K562 (cell line): ENCODE measurements around the gene BSN. TPM values are rescaled to one million over a fixed set of nuclear protein-coding genes. Genes with fewer than 3 reads are reported as not detected.

Experiments
- DDX20 ChIP-seq: fragments of 450-650 bp; IDR thresholded peaks from 2 replicates; pipeline ENCODE4 v1.6.1; 2016; ENCODE audit warnings: missing genetic modification characterization, low read depth, mild to moderate bottlenecking, missing compliant biosample characterization, moderate library complexity
- DMBX1 ChIP-seq: fragments of 250-450 bp; sonication (Bioruptor Pico); IDR thresholded peaks from 2 replicates; pipeline ENCODE4 v1.8.0; 2022; ENCODE audit warnings: inconsistent platforms, mild to moderate bottlenecking, moderate library complexity, borderline replicate concordance
- HDAC1 ChIP-seq, 2 experiments: fragments of 450-650 bp; IDR thresholded peaks; 2 replicates each; pipeline ENCODE4 v1.6.1; 2016 to 2017; ENCODE audit warnings: inconsistent platforms in 1 of 2, mild to moderate bottlenecking in 1 of 2, moderate library complexity in 1 of 2
- LARP7 ChIP-seq: fragments of 450-650 bp; IDR thresholded peaks from 2 replicates; pipeline ENCODE4 v1.6.1; 2016
- MEF2D ChIP-seq: conservative IDR thresholded peaks from 2 replicates; pipeline ENCODE4 v1.6.1; 2016; ENCODE audit warnings: low read depth, missing genetic modification characterization, missing compliant biosample characterization
- PHTF2 ChIP-seq: fragments of 250-450 bp; sonication (Bioruptor Pico); IDR thresholded peaks from 2 replicates; pipeline ENCODE4 v1.5.0; 2021; ENCODE audit warnings: mild to moderate bottlenecking
- TEAD1 ChIP-seq, 2 experiments: fragments of 450-650 bp in 1 of 2; sonication (generic) in 1 of 2; formaldehyde crosslinking; IDR thresholded peaks; 2 replicates each; pipeline versions ENCODE4 v1.4.0 to v1.8.0; 2020 to 2022; ENCODE audit warnings: mild to moderate bottlenecking in 2 of 2, missing genetic modification reagents in 1 of 2
- ZEB2 ChIP-seq: fragments of 450-650 bp; IDR thresholded peaks from 2 replicates; pipeline ENCODE4 v1.6.1; 2016
- ZNF212 ChIP-seq: fragments of 450-650 bp; formaldehyde crosslinking; IDR thresholded peaks from 2 replicates; pipeline ENCODE4 v1.4.0; 2020; ENCODE audit warnings: mild to moderate bottlenecking
- ZNF324 ChIP-seq: fragments of 250-450 bp; sonication (Bioruptor Pico); IDR thresholded peaks from 2 replicates; pipeline ENCODE4 v1.4.0; 2020; ENCODE audit warnings: mild to moderate bottlenecking
- polyA plus RNA-seq, 8 experiments: library from polyadenylated mRNA; depleted of rRNA in 4 of 8; stranded (reverse) in 5 of 8; unstranded in 3 of 8; fragments of >200 nt; fragmentation: Nextera tagmentation in 2 of 8; fragmentation: Illumina TruSeq in 1 of 8; extraction: Ambion mirVana in 2 of 8; extraction: Trizol in 1 of 8; gene quantifications; 2 replicates each; pipeline versions ENCODE4 v1.2.1 to v1.2.3, GENCODE V29; 2011 to 2014; ENCODE audit warnings: inconsistent platforms in 1 of 8, missing spikeins in 1 of 8
- total RNA-seq, 7 experiments: library from RNA; depleted of rRNA in 6 of 7; stranded (reverse); fragments of >200 nt in 6 of 7; fragmentation: Illumina TruSeq in 2 of 7; extraction: Trizol in 2 of 7; gene quantifications; 2 replicates each; pipeline versions ENCODE4 v1.2.1 to v1.2.3, GENCODE V29; 2011 to 2021; ENCODE audit warnings: low replicate concordance in 1 of 7
- TF ChIP-seq, protein P1 (sequence below): fragments of 250-450 bp; sonication (Bioruptor Pico); IDR thresholded peaks from 2 replicates; pipeline ENCODE4 v1.4.0; 2020
- TF ChIP-seq, protein P2 (sequence below): IDR thresholded peaks from 2 replicates; pipeline ENCODE4 v1.6.1; 2011; ENCODE audit warnings: borderline replicate concordance, low read depth, mild to moderate bottlenecking, moderate library complexity, low read length; ENCODE audit not compliant: insufficient read depth, poor library complexity, severe bottlenecking
- TF ChIP-seq, protein P3 (sequence below): fragments of 450-650 bp; conservative IDR thresholded peaks from 2 replicates; pipeline ENCODE4 v1.6.1; 2016; ENCODE audit warnings: missing genetic modification characterization, low read depth, mild to moderate bottlenecking, missing compliant biosample characterization, moderate library complexity
- TF ChIP-seq, protein P4 (sequence below): sonication (generic); formaldehyde crosslinking; IDR thresholded peaks from 2 replicates; pipeline ENCODE4 v1.8.0; 2022; ENCODE audit warnings: mild to moderate bottlenecking, missing genetic modification reagents
- TF ChIP-seq, protein P5 (sequence below): fragments of 450-650 bp; formaldehyde crosslinking; IDR thresholded peaks from 2 replicates; pipeline ENCODE4 v1.4.0; 2022; ENCODE audit warnings: missing genetic modification characterization
- TF ChIP-seq, protein P6 (sequence below): sonication (generic); formaldehyde crosslinking; IDR thresholded peaks from 2 replicates; pipeline ENCODE4 v1.8.1; 2022; ENCODE audit warnings: missing genetic modification reagents

BSN gene
- total and polyA plus RNA-seq, 9 of the 15 experiments (the other 6 are each of a cell fraction or from before 2014, with no cell fraction given) = 0.03 to 1.5 (median 0.29) TPM

DNA sequence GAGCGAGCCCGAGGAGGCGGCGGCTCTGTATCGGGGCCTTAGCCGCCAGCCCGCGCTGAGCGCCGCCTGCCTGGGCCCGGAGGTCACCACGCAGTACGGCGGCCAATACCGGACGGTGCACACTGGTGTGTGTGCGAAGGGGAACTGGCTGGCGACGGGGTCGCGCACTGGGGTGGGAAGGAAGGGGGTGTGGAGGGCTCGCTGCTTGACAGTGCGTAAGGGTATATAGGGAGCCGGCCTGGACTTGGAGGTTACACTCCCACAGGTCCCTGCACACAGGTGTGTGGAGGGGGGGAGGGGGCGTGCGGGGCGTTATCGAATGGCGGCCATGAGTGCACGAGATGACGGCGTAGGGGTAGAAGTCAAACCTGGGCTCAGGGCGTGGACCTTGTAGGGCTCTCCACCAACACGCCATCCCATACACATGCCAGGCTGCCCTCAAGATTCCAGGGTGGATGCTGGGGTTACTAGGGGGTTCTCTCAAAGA lies 120.3 kb downstream of the BSN start (continued):
- TF ChIP-seq, protein P1, sequence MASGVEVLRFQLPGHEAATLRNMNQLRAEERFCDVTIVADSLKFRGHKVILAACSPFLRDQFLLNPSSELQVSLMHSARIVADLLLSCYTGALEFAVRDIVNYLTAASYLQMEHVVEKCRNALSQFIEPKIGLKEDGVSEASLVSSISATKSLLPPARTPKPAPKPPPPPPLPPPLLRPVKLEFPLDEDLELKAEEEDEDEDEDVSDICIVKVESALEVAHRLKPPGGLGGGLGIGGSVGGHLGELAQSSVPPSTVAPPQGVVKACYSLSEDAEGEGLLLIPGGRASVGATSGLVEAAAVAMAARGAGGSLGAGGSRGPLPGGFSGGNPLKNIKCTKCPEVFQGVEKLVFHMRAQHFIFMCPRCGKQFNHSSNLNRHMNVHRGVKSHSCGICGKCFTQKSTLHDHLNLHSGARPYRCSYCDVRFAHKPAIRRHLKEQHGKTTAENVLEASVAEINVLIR (CRISPR knock-in tag) = no peak
- TF ChIP-seq, protein P2, sequence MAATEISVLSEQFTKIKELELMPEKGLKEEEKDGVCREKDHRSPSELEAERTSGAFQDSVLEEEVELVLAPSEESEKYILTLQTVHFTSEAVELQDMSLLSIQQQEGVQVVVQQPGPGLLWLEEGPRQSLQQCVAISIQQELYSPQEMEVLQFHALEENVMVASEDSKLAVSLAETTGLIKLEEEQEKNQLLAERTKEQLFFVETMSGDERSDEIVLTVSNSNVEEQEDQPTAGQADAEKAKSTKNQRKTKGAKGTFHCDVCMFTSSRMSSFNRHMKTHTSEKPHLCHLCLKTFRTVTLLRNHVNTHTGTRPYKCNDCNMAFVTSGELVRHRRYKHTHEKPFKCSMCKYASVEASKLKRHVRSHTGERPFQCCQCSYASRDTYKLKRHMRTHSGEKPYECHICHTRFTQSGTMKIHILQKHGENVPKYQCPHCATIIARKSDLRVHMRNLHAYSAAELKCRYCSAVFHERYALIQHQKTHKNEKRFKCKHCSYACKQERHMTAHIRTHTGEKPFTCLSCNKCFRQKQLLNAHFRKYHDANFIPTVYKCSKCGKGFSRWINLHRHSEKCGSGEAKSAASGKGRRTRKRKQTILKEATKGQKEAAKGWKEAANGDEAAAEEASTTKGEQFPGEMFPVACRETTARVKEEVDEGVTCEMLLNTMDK = no peak
- TF ChIP-seq, protein P3, sequence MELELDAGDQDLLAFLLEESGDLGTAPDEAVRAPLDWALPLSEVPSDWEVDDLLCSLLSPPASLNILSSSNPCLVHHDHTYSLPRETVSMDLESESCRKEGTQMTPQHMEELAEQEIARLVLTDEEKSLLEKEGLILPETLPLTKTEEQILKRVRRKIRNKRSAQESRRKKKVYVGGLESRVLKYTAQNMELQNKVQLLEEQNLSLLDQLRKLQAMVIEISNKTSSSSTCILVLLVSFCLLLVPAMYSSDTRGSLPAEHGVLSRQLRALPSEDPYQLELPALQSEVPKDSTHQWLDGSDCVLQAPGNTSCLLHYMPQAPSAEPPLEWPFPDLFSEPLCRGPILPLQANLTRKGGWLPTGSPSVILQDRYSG (tag) = no peak
- peak in 1 of 2 experiments; percentile 89; a peak in 2 of 4 replicates for TF ChIP-seq HDAC1 (IDR thresholded peaks at IDR 0.05)
- no peak for TF ChIP-seq MEF2D (tag)
- TF ChIP-seq ZNF324 (CRISPR knock-in tag) = no peak
- TF ChIP-seq TEAD1 (CRISPR knock-in tag; IDR thresholded peaks at IDR 0.05) = peak in 1 of 2 experiments; percentile 77; a peak in 2 of 4 replicates
- TF ChIP-seq, protein P4, sequence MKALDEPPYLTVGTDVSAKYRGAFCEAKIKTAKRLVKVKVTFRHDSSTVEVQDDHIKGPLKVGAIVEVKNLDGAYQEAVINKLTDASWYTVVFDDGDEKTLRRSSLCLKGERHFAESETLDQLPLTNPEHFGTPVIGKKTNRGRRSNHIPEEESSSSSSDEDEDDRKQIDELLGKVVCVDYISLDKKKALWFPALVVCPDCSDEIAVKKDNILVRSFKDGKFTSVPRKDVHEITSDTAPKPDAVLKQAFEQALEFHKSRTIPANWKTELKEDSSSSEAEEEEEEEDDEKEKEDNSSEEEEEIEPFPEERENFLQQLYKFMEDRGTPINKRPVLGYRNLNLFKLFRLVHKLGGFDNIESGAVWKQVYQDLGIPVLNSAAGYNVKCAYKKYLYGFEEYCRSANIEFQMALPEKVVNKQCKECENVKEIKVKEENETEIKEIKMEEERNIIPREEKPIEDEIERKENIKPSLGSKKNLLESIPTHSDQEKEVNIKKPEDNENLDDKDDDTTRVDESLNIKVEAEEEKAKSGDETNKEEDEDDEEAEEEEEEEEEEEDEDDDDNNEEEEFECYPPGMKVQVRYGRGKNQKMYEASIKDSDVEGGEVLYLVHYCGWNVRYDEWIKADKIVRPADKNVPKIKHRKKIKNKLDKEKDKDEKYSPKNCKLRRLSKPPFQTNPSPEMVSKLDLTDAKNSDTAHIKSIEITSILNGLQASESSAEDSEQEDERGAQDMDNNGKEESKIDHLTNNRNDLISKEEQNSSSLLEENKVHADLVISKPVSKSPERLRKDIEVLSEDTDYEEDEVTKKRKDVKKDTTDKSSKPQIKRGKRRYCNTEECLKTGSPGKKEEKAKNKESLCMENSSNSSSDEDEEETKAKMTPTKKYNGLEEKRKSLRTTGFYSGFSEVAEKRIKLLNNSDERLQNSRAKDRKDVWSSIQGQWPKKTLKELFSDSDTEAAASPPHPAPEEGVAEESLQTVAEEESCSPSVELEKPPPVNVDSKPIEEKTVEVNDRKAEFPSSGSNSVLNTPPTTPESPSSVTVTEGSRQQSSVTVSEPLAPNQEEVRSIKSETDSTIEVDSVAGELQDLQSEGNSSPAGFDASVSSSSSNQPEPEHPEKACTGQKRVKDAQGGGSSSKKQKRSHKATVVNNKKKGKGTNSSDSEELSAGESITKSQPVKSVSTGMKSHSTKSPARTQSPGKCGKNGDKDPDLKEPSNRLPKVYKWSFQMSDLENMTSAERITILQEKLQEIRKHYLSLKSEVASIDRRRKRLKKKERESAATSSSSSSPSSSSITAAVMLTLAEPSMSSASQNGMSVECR (CRISPR knock-in tag) = peak; percentile 98
- TF ChIP-seq, protein P5, sequence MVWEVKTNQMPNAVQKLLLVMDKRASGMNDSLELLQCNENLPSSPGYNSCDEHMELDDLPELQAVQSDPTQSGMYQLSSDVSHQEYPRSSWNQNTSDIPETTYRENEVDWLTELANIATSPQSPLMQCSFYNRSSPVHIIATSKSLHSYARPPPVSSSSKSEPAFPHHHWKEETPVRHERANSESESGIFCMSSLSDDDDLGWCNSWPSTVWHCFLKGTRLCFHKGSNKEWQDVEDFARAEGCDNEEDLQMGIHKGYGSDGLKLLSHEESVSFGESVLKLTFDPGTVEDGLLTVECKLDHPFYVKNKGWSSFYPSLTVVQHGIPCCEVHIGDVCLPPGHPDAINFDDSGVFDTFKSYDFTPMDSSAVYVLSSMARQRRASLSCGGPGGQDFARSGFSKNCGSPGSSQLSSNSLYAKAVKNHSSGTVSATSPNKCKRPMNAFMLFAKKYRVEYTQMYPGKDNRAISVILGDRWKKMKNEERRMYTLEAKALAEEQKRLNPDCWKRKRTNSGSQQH (CRISPR knock-in tag) = no peak
- no peak for TF ChIP-seq LARP7
- TF ChIP-seq PHTF2 = no peak
- no peak for TF ChIP-seq ZEB2
- TF ChIP-seq ZNF212 (CRISPR knock-in tag) = no peak
- no peak for TF ChIP-seq DMBX1 (CRISPR knock-in tag)
- no peak for TF ChIP-seq DDX20 (tag)
- TF ChIP-seq, protein P6, sequence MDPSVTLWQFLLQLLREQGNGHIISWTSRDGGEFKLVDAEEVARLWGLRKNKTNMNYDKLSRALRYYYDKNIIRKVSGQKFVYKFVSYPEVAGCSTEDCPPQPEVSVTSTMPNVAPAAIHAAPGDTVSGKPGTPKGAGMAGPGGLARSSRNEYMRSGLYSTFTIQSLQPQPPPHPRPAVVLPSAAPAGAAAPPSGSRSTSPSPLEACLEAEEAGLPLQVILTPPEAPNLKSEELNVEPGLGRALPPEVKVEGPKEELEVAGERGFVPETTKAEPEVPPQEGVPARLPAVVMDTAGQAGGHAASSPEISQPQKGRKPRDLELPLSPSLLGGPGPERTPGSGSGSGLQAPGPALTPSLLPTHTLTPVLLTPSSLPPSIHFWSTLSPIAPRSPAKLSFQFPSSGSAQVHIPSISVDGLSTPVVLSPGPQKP (CRISPR knock-in tag) = no peak
